Kidney epithelial cell (primary cell): ENCODE results near the gene PTK7. TPM values are rescaled to one million over a fixed set of nuclear protein-coding genes. Genes with fewer than 3 reads are reported as not detected.
"Not testable (repeated sequence)": the region's sequence is repeated elsewhere in the genome, so short reads cannot be mapped to it uniquely, and the experiment has no call there.

ENCODE experiments used
- DNase-seq: peaks from one replicate; pipeline ENCODE4 v3.0.0-alpha.2; 2010; ENCODE audit warnings: low read depth
- H3K27me3 ChIP-seq: 2 replicates; pipeline ENCODE4 v1.6.0; 2011; ENCODE audit warnings: low read length; ENCODE audit not compliant: control insufficient read depth, insufficient read depth
- H3K36me3 ChIP-seq: 2 replicates; pipeline ENCODE4 v1.5.1; 2011; ENCODE audit warnings: low read length; ENCODE audit not compliant: control insufficient read depth, insufficient read depth
- H3K4me3 ChIP-seq: 2 replicates; pipeline ENCODE4 v1.5.1; 2011; ENCODE audit warnings: low read depth, mild to moderate bottlenecking, control low read depth, low read length
- CTCF ChIP-seq: IDR thresholded peaks from 2 replicates; pipeline ENCODE4 v1.5.1; 2011; ENCODE audit warnings: mild to moderate bottlenecking, moderate library complexity, low read length, control low read depth, inconsistent platforms; ENCODE audit not compliant: insufficient read depth, poor library complexity, severe bottlenecking
- total RNA-seq: library from RNA; depleted of rRNA; stranded (reverse); fragments of >200 nt; gene quantifications from 2 replicates; pipeline ENCODE4 v1.2.3, GENCODE V29; 2015

PTK7 gene
- total RNA-seq, 1 donor from 2014 or later: 169 TPM

- Histone ChIP-seq H3K27me3 (no peaks in the 10 kb centered on the region), H3K4me3 (peak overlapping the region; percentile 94), H3K36me3 (no peaks in the 10 kb centered on the region)
- no peak for TF ChIP-seq CTCF
- no peak for DNase-seq
Observed at GRCh38 chr6:43077981-43078511, 1.9 kb downstream of the PTK7 start.

- TF ChIP-seq CTCF: no peak
Observed at GRCh38 chr6:43078691-43079090, 2.6 kb downstream of the PTK7 start.

GRCh38 chr6:43081043-43081442 is 4.9 kb downstream of the PTK7 start:
- Histone ChIP-seq H3K36me3 (no peaks in the 10 kb centered on the region), H3K27me3 (no peaks in the 10 kb centered on the region), H3K4me3 (no peak overlapping the region)
- no peak for DNase-seq
- TF ChIP-seq CTCF: no peak

More at GRCh38 chr6:43078691-43079090, 2.6 kb downstream of the PTK7 start:
- Histone ChIP-seq H3K27me3 (no peaks in the 10 kb centered on the region), H3K36me3 (no peaks in the 10 kb centered on the region), H3K4me3 (no peak overlapping the region)
- DNase-seq: no peak

GRCh38 chr6:43081922-43082321 is 5.8 kb downstream of the PTK7 start:
- not testable (repeated sequence) for H3K36me3 ChIP-seq, H3K27me3 ChIP-seq, H3K4me3 ChIP-seq, DNase-seq

- TF ChIP-seq CTCF: no peak
- Histone ChIP-seq H3K36me3 (no peaks in the 10 kb centered on the region), H3K4me3 (no peak overlapping the region), H3K27me3 (no peaks in the 10 kb centered on the region)
- no peak for DNase-seq
Observed at GRCh38 chr6:43082806-43083655, 6.9 kb downstream of the PTK7 start.

- TF ChIP-seq CTCF: no peak
- Histone ChIP-seq H3K4me3 (no peak overlapping the region), H3K27me3 (no peaks in the 10 kb centered on the region), H3K36me3 (no peaks in the 10 kb centered on the region)
- no peak for DNase-seq
Observed at GRCh38 chr6:43086022-43086658, 10.0 kb downstream of the PTK7 start.
